IMR-90 (cell line): ENCODE results near the gene S100A8. TPM values are rescaled to one million over a fixed set of nuclear protein-coding genes. Genes with fewer than 3 reads are reported as not detected.
"Not testable (repeated sequence)": the region's sequence is repeated elsewhere in the genome, so short reads cannot be mapped to it uniquely, and the experiment has no call there.

Source experiments
- ATAC-seq: fragments of 200-7000 bp; cut with Tn5 transposase; 2 replicates; pipeline ENCODE4 v1.9.1; 2020; ENCODE audit warnings: low read depth, mild to moderate bottlenecking, moderate library complexity
- BruUV-seq: library from RNA; stranded (reverse); fragments of 400-500 nt; replicated peaks from 2 replicates; lab custom pipeline; 2021; lab: Mats Ljungman, UMichigan
- CTCF ChIA-PET: fragments of 300-600 bp; formaldehyde crosslinking; extraction: SDS; loops from one replicate; lab custom pipeline; 2021; ENCODE audit warnings: antibody characterized with exemption; lab: Yijun Ruan, JAX
- POLR2A ChIA-PET: fragments of 300-600 bp; sonication (Branson Sonifier 250); formaldehyde crosslinking; loops from one replicate; lab custom pipeline; 2022; ENCODE audit warnings: antibody characterized with exemption; ENCODE audit not compliant: unreplicated experiment; lab: Charles Lee
- DNase-seq: peaks from one replicate; pipeline ENCODE4 v3.0.0; 2013
- H2AFZ ChIP-seq: replicated peaks from 2 replicates; pipeline ENCODE3; 2013; ENCODE audit warnings: low read length, mild to moderate bottlenecking; ENCODE audit not compliant: poor library complexity
- H2AK5ac ChIP-seq: 2 replicates; pipeline ENCODE4 v1.6.1; 2013; ENCODE audit warnings: low read depth, low read length, inconsistent platforms
- H2AK9ac ChIP-seq: replicated peaks from 2 replicates; pipeline ENCODE3; 2013; ENCODE audit warnings: mild to moderate bottlenecking, low read depth, low read length, moderate library complexity; ENCODE audit not compliant: poor library complexity
- H2BK120ac ChIP-seq: 2 replicates; pipeline ENCODE4 v1.6.1; 2013; ENCODE audit warnings: low read depth, low read length, inconsistent platforms
- H2BK15ac ChIP-seq: 3 replicates; pipeline ENCODE4 v1.6.1; 2013; ENCODE audit warnings: low read depth, low read length, inconsistent platforms
- H2BK20ac ChIP-seq: 2 replicates; pipeline ENCODE4 v1.6.1; 2013; ENCODE audit warnings: low read depth, mild to moderate bottlenecking, inconsistent platforms, low read length, moderate library complexity
- H2BK5ac ChIP-seq: 2 replicates; pipeline ENCODE4 v1.6.1; 2013; ENCODE audit warnings: mild to moderate bottlenecking, low read depth, low read length, inconsistent platforms; ENCODE audit not compliant: poor library complexity, severe bottlenecking
- H3K14ac ChIP-seq: replicated peaks from 2 replicates; pipeline ENCODE4 v1.6.1; 2013; ENCODE audit warnings: low read depth, low read length, inconsistent platforms
- H3K18ac ChIP-seq: 2 replicates; pipeline ENCODE4 v1.6.1; 2013; ENCODE audit warnings: low read depth, low read length, control low read depth
- H3K23ac ChIP-seq: 2 replicates; pipeline ENCODE4 v1.6.1; 2013; ENCODE audit warnings: low read depth, low read length, inconsistent platforms
- H3K27ac ChIP-seq: 2 replicates; pipeline ENCODE4 v1.5.1; 2013; ENCODE audit warnings: mild to moderate bottlenecking, control low read depth, low read length; ENCODE audit not compliant: insufficient read depth
- H3K27me3 ChIP-seq: 2 replicates; pipeline ENCODE4 v1.6.1; 2013; ENCODE audit warnings: low read length; ENCODE audit not compliant: control insufficient read depth, insufficient read depth
- H3K36me3 ChIP-seq: 2 replicates; pipeline ENCODE4 v1.6.1; 2013; ENCODE audit warnings: low read length, mixed read lengths; ENCODE audit not compliant: control insufficient read depth, insufficient read depth
- H3K4ac ChIP-seq: 2 replicates; pipeline ENCODE4 v1.6.1; 2013; ENCODE audit warnings: low read depth, low read length, inconsistent platforms
- H3K4me1 ChIP-seq: 2 replicates; pipeline ENCODE4 v1.6.1; 2013; ENCODE audit warnings: low read length, mixed read lengths; ENCODE audit not compliant: control insufficient read depth, insufficient read depth
- H3K4me2 ChIP-seq: 2 replicates; pipeline ENCODE4 v1.6.1; 2013; ENCODE audit warnings: low read depth, mild to moderate bottlenecking, control low read depth, low read length, moderate library complexity
- H3K4me3 ChIP-seq: 2 replicates; pipeline ENCODE4 v1.5.1; 2013; ENCODE audit warnings: low read depth, mild to moderate bottlenecking, control low read depth, low read length, moderate library complexity; ENCODE audit not compliant: insufficient read depth
- H3K56ac ChIP-seq: 2 replicates; pipeline ENCODE4 v1.6.1; 2013; ENCODE audit warnings: low read length, inconsistent platforms; ENCODE audit not compliant: insufficient read depth; ENCODE audit errors: extremely low read depth
- H3K79me1 ChIP-seq, 2 experiments: 2 replicates each; pipeline ENCODE4 v1.6.1; 2013; ENCODE audit warnings: low read length in 2 of 2, inconsistent platforms in 1 of 2, low read depth in 1 of 2
- H3K9ac ChIP-seq: 2 replicates; pipeline ENCODE4 v1.6.1; 2013; ENCODE audit warnings: low read depth, low read length, control low read depth
- H3K9me1 ChIP-seq: 2 replicates; pipeline ENCODE4 v1.6.1; 2013; ENCODE audit warnings: low read length, inconsistent platforms; ENCODE audit not compliant: insufficient read depth
- H3K9me3 ChIP-seq: 2 replicates; pipeline ENCODE4 v1.6.1; 2013; ENCODE audit warnings: low read length; ENCODE audit not compliant: control insufficient read depth, insufficient read depth
- H4K20me1 ChIP-seq: 2 replicates; pipeline ENCODE4 v1.6.1; 2013; ENCODE audit warnings: low read length, inconsistent platforms; ENCODE audit not compliant: insufficient read depth
- H4K5ac ChIP-seq: 2 replicates; pipeline ENCODE4 v1.6.1; 2013; ENCODE audit warnings: mild to moderate bottlenecking, low read depth, low read length, control low read depth
- H4K8ac ChIP-seq, 2 experiments: 2 replicates each; pipeline ENCODE4 v1.6.1; 2013; ENCODE audit warnings: low read depth in 2 of 2, low read length in 2 of 2, control low read depth in 1 of 2, inconsistent platforms in 1 of 2
- H4K91ac ChIP-seq: 2 replicates; pipeline ENCODE4 v1.6.1; 2013; ENCODE audit warnings: low read depth, low read length, inconsistent platforms; ENCODE audit not compliant: insufficient read depth
- WGBS, 2 experiments: methylation state at CpG; one replicate each; pipeline versions ENCODE4 v1.1.5 to v1.1.7; 2013; ENCODE audit warnings: missing lambda C conversion rate in 2 of 2; ENCODE audit not compliant: insufficient read length in 1 of 2; ENCODE audit errors: extremely low coverage in 2 of 2; 5-methylcytosine and 5-hydroxymethylcytosine counted together
- dilution Hi-C: fragments of 300-500 bp; cut with HindIII; formaldehyde crosslinking; loops from one replicate; pipeline ENCODE4 v1.14.3; 2018; ENCODE audit warnings: low sequenced_read_pairs; ENCODE audit not compliant: unreplicated experiment
- in situ Hi-C: fragments of 300-500 bp; cut with MboI; formaldehyde crosslinking; loops from 3 replicates; pipeline ENCODE4 v1.14.3; 2019; ENCODE audit warnings: low sequenced_read_pairs, inconsistent platforms, mixed read lengths
- intact Hi-C: fragments of 100-400 bp; cut with micrococcal nuclease; formaldehyde crosslinking; loops from 2 replicates; pipeline ENCODE4 v1.10.0; 2022
- polyA plus RNA-seq, 3 experiments: library from polyadenylated mRNA; depleted of rRNA; stranded (reverse); fragments of >200 nt; gene quantifications; 2 replicates each; pipeline ENCODE4 v1.2.3, GENCODE V29; 2012; ENCODE audit warnings: low replicate concordance in 1 of 3
- total RNA-seq: library from RNA; depleted of rRNA; stranded (reverse); fragments of >200 nt; gene quantifications from 2 replicates; pipeline ENCODE4 v1.2.3, GENCODE V29; 2012

S100A8 gene
- total and polyA plus RNA-seq, 2 of the 4 experiments (the other 2 are of a cell fraction): not detected

- H4K20me1 ChIP-seq, H3K56ac ChIP-seq, H3K23ac ChIP-seq, H3K18ac ChIP-seq, dilution Hi-C loops, H2BK15ac ChIP-seq, H4K8ac ChIP-seq, H3K9me1 ChIP-seq, H3K4me1 ChIP-seq, BruUV-seq, H3K79me1 ChIP-seq, H3K9ac ChIP-seq, H4K91ac ChIP-seq, H3K36me3 ChIP-seq, H3K4ac ChIP-seq, H2BK20ac ChIP-seq, ATAC-seq, H3K4me2 ChIP-seq, H3K14ac ChIP-seq, H2BK5ac ChIP-seq, intact Hi-C loops, H2BK120ac ChIP-seq, H2AK9ac ChIP-seq, H4K5ac ChIP-seq, H3K27ac ChIP-seq, H3K9me3 ChIP-seq, POLR2A ChIA-PET, H3K27me3 ChIP-seq, DNase-seq, H2AK5ac ChIP-seq, CTCF ChIA-PET, in situ Hi-C loops, H3K4me3 ChIP-seq, H2AFZ ChIP-seq: not testable (repeated sequence)
These were observed 23.1 kb upstream of the S100A8 start for GRCh38 chr1:153413961-153414360.

GRCh38 chr1:153407274-153407673 is 16.4 kb upstream of the S100A8 start:
- H3K23ac ChIP-seq: not testable (repeated sequence)

More at GRCh38 chr1:153407274-153407673, 16.4 kb upstream of the S100A8 start:
- BruUV-seq, H2AK9ac ChIP-seq, POLR2A ChIA-PET, H4K5ac ChIP-seq, H2AFZ ChIP-seq, H3K27ac ChIP-seq, H3K56ac ChIP-seq, H3K9me3 ChIP-seq, intact Hi-C loops, H4K20me1 ChIP-seq, H3K18ac ChIP-seq, H3K4me3 ChIP-seq, CTCF ChIA-PET, H2BK20ac ChIP-seq, H4K8ac ChIP-seq, H3K4me2 ChIP-seq, H2BK5ac ChIP-seq, H3K14ac ChIP-seq, H3K4ac ChIP-seq, H3K9ac ChIP-seq, dilution Hi-C loops, H3K36me3 ChIP-seq, H3K79me1 ChIP-seq, H4K91ac ChIP-seq, H2BK15ac ChIP-seq, H3K4me1 ChIP-seq, H2BK120ac ChIP-seq, ATAC-seq, H3K9me1 ChIP-seq, DNase-seq, in situ Hi-C loops, H2AK5ac ChIP-seq, H3K27me3 ChIP-seq: not testable (repeated sequence)
- WGBS, 2 experiments: 0% methylated on average over 1 of the region's 11 CpGs; no CpG with 5 or more reads in 1 of the 2 experiments
